HepG2 (cell line): ENCODE measurements around the gene ALS2.

Source experiments
- ATF2 ChIP-seq: sonication (generic); formaldehyde crosslinking; IDR thresholded peaks from 2 replicates; pipeline ENCODE4 v1.4.0; 2020; ENCODE audit warnings: missing genetic modification reagents
- MEF2D ChIP-seq: sonication (generic); formaldehyde crosslinking; IDR thresholded peaks from 2 replicates; pipeline ENCODE4 v1.5.1; 2020; ENCODE audit warnings: mild to moderate bottlenecking, missing genetic modification reagents
- NR2C2 ChIP-seq: sonication (generic); formaldehyde crosslinking; IDR thresholded peaks from 2 replicates; pipeline ENCODE4 v1.4.0; 2020; ENCODE audit warnings: missing genetic modification reagents, mild to moderate bottlenecking, moderate library complexity, borderline replicate concordance
- PRPF4 ChIP-seq: fragments of 200-400 bp; formaldehyde crosslinking; IDR thresholded peaks from 2 replicates; pipeline ENCODE4 v1.6.1; 2016; ENCODE audit warnings: low read length, low read depth; ENCODE audit not compliant: poor library complexity, severe bottlenecking
- TBX3 ChIP-seq: fragments of 450-650 bp; IDR thresholded peaks from 2 replicates; pipeline ENCODE4 v1.6.1; 2017; ENCODE audit warnings: antibody characterized with exemption, mild to moderate bottlenecking, inconsistent platforms, borderline replicate concordance
- ZBTB8A ChIP-seq: sonication (generic); formaldehyde crosslinking; IDR thresholded peaks from 2 replicates; pipeline ENCODE4 v1.4.0; 2020; ENCODE audit warnings: mild to moderate bottlenecking, low read depth, missing genetic modification reagents, borderline replicate concordance
- ZNF18 ChIP-seq: sonication (generic); formaldehyde crosslinking; IDR thresholded peaks from 2 replicates; pipeline ENCODE4 v1.8.0; 2022; ENCODE audit warnings: mild to moderate bottlenecking, missing genetic modification reagents; ENCODE audit not compliant: insufficient replicate concordance

- no peak for TF ChIP-seq NR2C2 (CRISPR knock-in tag)
- no peak for TF ChIP-seq ZBTB8A (CRISPR knock-in tag)
- no peak for TF ChIP-seq ATF2 (CRISPR knock-in tag)
- no peak for TF ChIP-seq ZNF18 (CRISPR knock-in tag)
- TF ChIP-seq TBX3, result no peak
- no peak for TF ChIP-seq PRPF4
- no peak for TF ChIP-seq MEF2D (CRISPR knock-in tag)
Observed at GRCh38 chr2:201715459-201715858, 65.3 kb downstream of the ALS2 start.
